ENCODE results near the gene MECP2. TPM values are rescaled to one million over a fixed set of nuclear protein-coding genes. Genes with fewer than 3 reads are reported as not detected.

MECP2 gene
- total and polyA plus RNA-seq, 10 of the 15 experiments (the other 5 are each of a cell fraction or from before 2014, with no cell fraction given), result 1.3 to 32.7 (median 13.7) TPM

DNA sequence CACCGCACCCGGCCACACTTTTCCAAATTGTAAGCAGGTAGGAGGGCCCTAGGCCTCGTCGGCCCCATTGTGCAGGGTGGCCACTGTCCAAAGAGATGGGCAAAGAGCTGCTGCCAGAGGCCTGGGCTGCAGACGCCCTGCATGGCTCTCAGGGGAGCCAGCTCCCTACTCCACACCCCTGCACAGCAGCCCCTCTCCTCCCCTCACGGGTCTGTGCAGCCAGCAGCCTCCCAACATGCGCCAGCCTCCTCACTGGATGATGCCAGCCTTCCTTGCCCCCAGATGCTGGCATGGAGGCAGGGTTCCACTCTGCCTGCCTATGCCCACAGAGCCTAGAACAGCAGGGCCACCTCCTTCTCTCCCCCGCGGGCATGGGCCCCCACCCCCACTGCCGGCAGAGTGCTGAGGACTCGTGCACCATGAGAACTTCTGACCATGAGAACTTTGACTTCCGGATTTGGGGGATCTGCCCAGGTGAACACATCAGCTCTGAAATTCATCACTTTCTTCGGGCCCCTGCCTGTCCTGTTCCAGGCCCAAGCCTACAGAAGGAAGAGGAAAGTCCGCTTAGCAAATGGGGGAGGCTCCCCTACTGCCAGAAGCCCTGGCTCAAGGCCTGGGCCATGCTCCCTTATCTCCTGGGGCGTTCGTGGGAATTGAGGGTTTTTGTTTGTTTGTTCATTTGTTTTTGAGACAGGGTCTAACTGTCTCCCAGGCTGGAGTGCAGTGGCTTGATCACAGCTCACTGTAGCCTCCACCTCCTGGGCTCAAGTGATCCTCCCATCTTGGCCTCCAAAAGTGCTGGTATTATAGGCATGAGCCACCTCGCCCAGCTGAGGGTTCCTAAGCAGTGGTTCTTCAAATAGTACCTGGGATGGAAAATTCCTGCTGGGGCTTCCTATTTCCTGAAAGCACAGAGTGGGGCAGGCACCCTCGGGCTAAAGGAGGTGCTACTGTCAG lies 85.9 kb downstream of the MECP2 start:
- no TSS peak for BruUV-seq (replicated peaks)
- in situ Hi-C loops (cut with MboI) (no loop called here), intact Hi-C loops (cut with micrococcal nuclease; ENCODE audit: unreplicated experiment) (loop anchor here (5.0 kb wide), 1 partner anchor 41 kb away; no protein-coding TSS in a partner anchor)
- Histone ChIP-seq H3K4me1 (ENCODE audit: control insufficient read depth, insufficient read depth, low read length) (peaks cover 9% of the 10 kb centered on the region), H3K4me2 (ENCODE audit: control insufficient read depth, insufficient read depth) (no peak overlapping the region), H4K20me1 (ENCODE audit: control insufficient read depth, insufficient read depth) (no peaks in the 10 kb centered on the region), H2AFZ (ENCODE audit: control insufficient read depth, low read depth, low read length) (no peak overlapping the region), H3K27ac (ENCODE audit: control insufficient read depth, insufficient read depth) (no peak overlapping the region), H3K9ac (ENCODE audit: control insufficient read depth, insufficient read depth, low read length) (no peak overlapping the region), H3K79me2 (ENCODE audit: control insufficient read depth, insufficient read depth, low read length) (peaks cover 5% of the 10 kb centered on the region), H3K9me3 (replicated peaks; ENCODE audit: control insufficient read depth, insufficient read depth, low read length) (no peaks in the 10 kb centered on the region), H3K4me3 (no peak overlapping the region), H3K27me3 (replicated peaks in 1 of 2; ENCODE audit: control insufficient read depth in 2 of 2, insufficient read depth in 2 of 2, low read length in 1 of 2) (no peaks in the 10 kb centered on the region), H3K36me3 (ENCODE audit: control insufficient read depth in 2 of 2, insufficient read depth in 2 of 2, low read length in 1 of 2) (peaks cover 0 to 5% of the 10 kb centered on the region in 2 experiments; a peak in 3 of 4 replicates)
- FAIRE-seq, result no peak
- ATAC-seq, result no peak
- no peak for DNase-seq (ENCODE audit: low read depth, low spot score)
- ChIA-PET POLR2A (no interaction called here), CTCF (interaction anchor here (0.8 to 5.6 kb wide), 8 partner anchors 8 to 43 kb away, joined by 4 to 35 read pairs (median 6); partner anchors contain the start of genes HCFC1 and IRAK1), RAD21 (ENCODE audit: unreplicated experiment) (interaction anchor here (1.5 to 2.6 kb wide), 2 partner anchors 10 to 64 kb away, joined by 3 to 7 read pairs; no protein-coding TSS in a partner anchor), SMC1A (ENCODE audit: uncharacterized antibody, unreplicated experiment) (interaction anchor here (0.8 to 1.3 kb wide), 3 partner anchors 8 to 35 kb away, joined by 3 to 4 read pairs (median 3); no protein-coding TSS in a partner anchor)
- TF ChIP-seq, protein P1, sequence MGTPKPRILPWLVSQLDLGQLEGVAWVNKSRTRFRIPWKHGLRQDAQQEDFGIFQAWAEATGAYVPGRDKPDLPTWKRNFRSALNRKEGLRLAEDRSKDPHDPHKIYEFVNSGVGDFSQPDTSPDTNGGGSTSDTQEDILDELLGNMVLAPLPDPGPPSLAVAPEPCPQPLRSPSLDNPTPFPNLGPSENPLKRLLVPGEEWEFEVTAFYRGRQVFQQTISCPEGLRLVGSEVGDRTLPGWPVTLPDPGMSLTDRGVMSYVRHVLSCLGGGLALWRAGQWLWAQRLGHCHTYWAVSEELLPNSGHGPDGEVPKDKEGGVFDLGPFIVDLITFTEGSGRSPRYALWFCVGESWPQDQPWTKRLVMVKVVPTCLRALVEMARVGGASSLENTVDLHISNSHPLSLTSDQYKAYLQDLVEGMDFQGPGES (IDR thresholded peaks at IDR 0.05), result no peak
- peak; percentile 71 for TF ChIP-seq POLR2A (IDR thresholded peaks at IDR 0.05; ENCODE audit: low read depth, low read length)
- WGBS (ENCODE audit: insufficient coverage, insufficient replicate concordance, low lambda C conversion rate, missing lambda C conversion rate), result 54% methylated on average over 16 of the region's 18 CpGs

Measured in GM12878 (cell line).